Liver (tissue), 9 donors: ENCODE results near the gene UBC. TPM values are rescaled to one million over a fixed set of nuclear protein-coding genes. Genes with fewer than 3 reads are reported as not detected.
A peak's percentile ranks its signal among the peaks of the same experiment; 100 is the strongest.

Experiments used
- DNase-seq: peaks from one replicate; pipeline ENCODE4 v3.0.0-alpha.2; 2017; ENCODE audit warnings: low spot score
- H3K27ac ChIP-seq, 2 donors: one replicate each; pipeline ENCODE4 v1.7.0; 2013; ENCODE audit warnings: inconsistent platforms in 2 of 2, low read length in 2 of 2, control low read depth in 1 of 2, low read depth in 1 of 2, mild to moderate bottlenecking in 1 of 2
- H3K27me3 ChIP-seq, 4 donors: one replicate each; pipeline versions ENCODE4 v1.6.1 to v1.7.0; 2013; ENCODE audit warnings: low read length in 3 of 4, inconsistent platforms in 1 of 4, mild to moderate bottlenecking in 1 of 4, moderate library complexity in 1 of 4; ENCODE audit not compliant: control insufficient read depth in 4 of 4, insufficient read depth in 4 of 4
- H3K36me3 ChIP-seq, 4 donors: one replicate each; pipeline versions ENCODE4 v1.6.1 to v1.7.0; 2013; ENCODE audit warnings: low read length in 3 of 4, mild to moderate bottlenecking in 3 of 4, low read depth in 1 of 4, moderate library complexity in 1 of 4; ENCODE audit not compliant: control insufficient read depth in 4 of 4, insufficient read depth in 3 of 4
- H3K4me1 ChIP-seq, 4 donors: one replicate each; pipeline versions ENCODE4 v1.6.1 to v1.7.0; 2013; ENCODE audit warnings: low read length in 3 of 4, mild to moderate bottlenecking in 3 of 4, moderate library complexity in 1 of 4; ENCODE audit not compliant: control insufficient read depth in 4 of 4, insufficient read depth in 4 of 4
- H3K4me3 ChIP-seq, 3 donors: one replicate each; pipeline versions ENCODE4 v1.6.1 to v1.7.0; 2013; ENCODE audit warnings: low read length in 3 of 3, control low read depth in 1 of 3, low read depth in 1 of 3, mild to moderate bottlenecking in 1 of 3
- H3K9ac ChIP-seq, 2 donors: one replicate each; pipeline ENCODE4 v1.7.0; 2013; ENCODE audit warnings: low read length in 2 of 2, mild to moderate bottlenecking in 2 of 2, moderate library complexity in 2 of 2, control low read depth in 1 of 2, low read depth in 1 of 2
- H3K9me3 ChIP-seq, 4 donors: one replicate each; pipeline versions ENCODE4 v1.6.1 to v1.7.0; 2013; ENCODE audit warnings: low read length in 3 of 4; ENCODE audit not compliant: control insufficient read depth in 4 of 4
- ATF3 ChIP-seq: IDR thresholded peaks from 2 replicates; pipeline ENCODE4 v1.6.1; 2016; ENCODE audit warnings: antibody characterized with exemption
- CTCF ChIP-seq: fragments of 150-350 bp; IDR thresholded peaks from 2 replicates; pipeline ENCODE4 v1.5.1; 2017; ENCODE audit warnings: improper control_type of control experiment, low read depth, low read length; ENCODE audit not compliant: missing input control
- EGR1 ChIP-seq, 2 donors: IDR thresholded peaks; 2 replicates each; pipeline ENCODE4 v1.6.1; 2016 to 2018; ENCODE audit warnings: antibody characterized with exemption in 2 of 2, low read depth in 2 of 2
- FOXA1 ChIP-seq: IDR thresholded peaks from 2 replicates; pipeline ENCODE4 v1.6.1; 2016; ENCODE audit warnings: antibody characterized with exemption
- FOXA2 ChIP-seq: IDR thresholded peaks from 2 replicates; pipeline ENCODE4 v1.6.1; 2016; ENCODE audit warnings: antibody characterized with exemption
- GABPA ChIP-seq, 2 donors: IDR thresholded peaks in 1 of 2; conservative IDR thresholded peaks in 1 of 2; 2 replicates each; pipeline ENCODE4 v1.6.1; 2016; ENCODE audit warnings: antibody characterized with exemption in 2 of 2, mild to moderate bottlenecking in 1 of 2, moderate library complexity in 1 of 2
- HNF4A ChIP-seq, 2 donors: conservative IDR thresholded peaks; 2 replicates each; pipeline ENCODE4 v1.6.1; 2016; ENCODE audit warnings: antibody characterized with exemption in 2 of 2, mild to moderate bottlenecking in 2 of 2
- HNF4G ChIP-seq: IDR thresholded peaks from 2 replicates; pipeline ENCODE4 v1.6.1; 2016; ENCODE audit warnings: antibody characterized with exemption
- JUND ChIP-seq, 2 donors: IDR thresholded peaks; 2 replicates each; pipeline ENCODE4 v1.6.1; 2016; ENCODE audit warnings: antibody characterized with exemption in 2 of 2
- MAX ChIP-seq: IDR thresholded peaks from 2 replicates; pipeline ENCODE4 v1.6.1; 2016; ENCODE audit warnings: antibody characterized with exemption
- NR2F2 ChIP-seq: IDR thresholded peaks from 2 replicates; pipeline ENCODE4 v1.6.1; 2016; ENCODE audit warnings: antibody characterized with exemption
- RAD21 ChIP-seq, 2 donors: IDR thresholded peaks; 2 replicates each; pipeline ENCODE4 v1.6.1; 2016; ENCODE audit warnings: antibody characterized with exemption in 2 of 2, mild to moderate bottlenecking in 2 of 2
- REST ChIP-seq: IDR thresholded peaks from 2 replicates; pipeline ENCODE4 v1.6.1; 2016; ENCODE audit warnings: antibody characterized with exemption, mild to moderate bottlenecking
- RXRA ChIP-seq, 2 donors: IDR thresholded peaks; 2 replicates each; pipeline ENCODE4 v1.6.1; 2017 to 2018; ENCODE audit warnings: antibody characterized with exemption in 2 of 2, mild to moderate bottlenecking in 1 of 2
- SP1 ChIP-seq: IDR thresholded peaks from 2 replicates; pipeline ENCODE4 v1.6.1; 2018; ENCODE audit warnings: antibody characterized with exemption, mild to moderate bottlenecking
- TAF1 ChIP-seq: conservative IDR thresholded peaks from 2 replicates; pipeline ENCODE4 v1.6.1; 2016; ENCODE audit warnings: antibody characterized with exemption, mild to moderate bottlenecking
- YY1 ChIP-seq: IDR thresholded peaks from 2 replicates; pipeline ENCODE4 v1.6.1; 2016; ENCODE audit warnings: antibody characterized with exemption, mild to moderate bottlenecking
- ZBTB33 ChIP-seq: IDR thresholded peaks from 2 replicates; pipeline ENCODE4 v1.6.1; 2016; ENCODE audit warnings: antibody characterized with exemption
- WGBS: extraction: QIAGEN DNeasy Blood & Tissue Kit; methylation state at CpG from one replicate; pipeline ENCODE4 v1.1.7; 2013; 5-methylcytosine and 5-hydroxymethylcytosine counted together
- polyA plus RNA-seq, 2 donors: library from polyadenylated mRNA; stranded (reverse) in 1 of 2; unstranded in 1 of 2; fragments of 200-250 nt in 1 of 2; fragments of >200 nt in 1 of 2; fragmentation: Nextera tagmentation in 1 of 2; extraction: Ambion mirVana in 1 of 2; gene quantifications; one replicate each; pipeline versions ENCODE4 v1.2.1 to v1.2.3, GENCODE V29; 2013 to 2015
- total RNA-seq, 2 donors: library from RNA; depleted of rRNA; stranded (reverse); fragments of >200 nt; gene quantifications; one replicate each; pipeline ENCODE4 v1.2.3, GENCODE V29; 2014
- donor health status: healthy.
- donor health status: healthy.
- donor health status: healthy.
- donor health status: healthy.
- donor health status: healthy.

The UBC gene
- total and polyA plus RNA-seq, 4 donors, result 385 to 624 (median 468) TPM

GRCh38 chr12:124884587-124885438 is 29.6 kb downstream of the UBC start:
- H3K27ac ChIP-seq, result peak overlapping the region in 1 of 2 donors; percentile 28
- TF ChIP-seq SP1, result peak; percentile 38
- no peak for TF ChIP-seq MAX
- no peak for TF ChIP-seq NR2F2
- no peak for TF ChIP-seq ZBTB33
- no peak for TF ChIP-seq REST
- peak; percentile 34 for TF ChIP-seq HNF4G
- TF ChIP-seq JUND (IDR thresholded peaks at IDR 0.05), result no peak
- TF ChIP-seq FOXA2, result no peak
- TF ChIP-seq CTCF, result no peak
- no peak for TF ChIP-seq FOXA1
- TF ChIP-seq RXRA (IDR thresholded peaks at IDR 0.05), result no peak
- TF ChIP-seq GABPA (IDR thresholded peaks at IDR 0.05 in 1 of 2, conservative IDR thresholded peaks at IDR 0.05 in 1 of 2), result no peak
- TF ChIP-seq TAF1, result no peak
- no peak for TF ChIP-seq ATF3
- no peak for TF ChIP-seq EGR1 (IDR thresholded peaks at IDR 0.05; ENCODE audit: low read depth in 2 of 2)
- TF ChIP-seq HNF4A (conservative IDR thresholded peaks at IDR 0.05), result peak; percentile 68 to 69
- TF ChIP-seq RAD21 (IDR thresholded peaks at IDR 0.05), result no peak
- TF ChIP-seq YY1, result no peak

More at GRCh38 chr12:124884587-124885438, 29.6 kb downstream of the UBC start:
- 68% methylated on average over 15 of the region's 15 CpGs for WGBS
- Histone ChIP-seq H3K27me3 (no peaks in the 10 kb centered on the region), H3K4me3 (no peak overlapping the region), H3K9ac (no peak overlapping the region), H3K9me3 (no peaks in the 10 kb centered on the region), H3K36me3 (no peaks in the 10 kb centered on the region), H3K4me1 (peaks cover 8 to 25% (median 16%) of the 10 kb centered on the region in 4 donors)
- DNase-seq, result peak; percentile 78
